ENCODE data around the gene PSMD8. TPM values are rescaled to one million over a fixed set of nuclear protein-coding genes. Genes with fewer than 3 reads are reported as not detected.

PSMD8 gene
- polyA plus RNA-seq, 3 donors = 148 to 207 (median 179) TPM

- Histone ChIP-seq H3K4me3 (replicated peaks in 1 of 3; ENCODE audit: low read depth in 2 of 3, low read length in 3 of 3) (no peak overlapping the region), H3K27me3 (ENCODE audit: control insufficient read depth in 2 of 2, insufficient read depth in 2 of 2, low read length in 2 of 2) (no peaks in the 10 kb centered on the region), H3K79me2 (ENCODE audit: insufficient read depth, low read length) (no peaks in the 10 kb centered on the region), H3K4me1 (ENCODE audit: control insufficient read depth in 1 of 2, insufficient read depth in 2 of 2, low read length in 2 of 2) (peaks cover 6 to 12% of the 10 kb centered on the region in 2 donors), H3K27ac (ENCODE audit: low read depth in 1 of 2, low read length in 2 of 2) (no peak overlapping the region), H3K9ac (ENCODE audit: insufficient read depth, low read length, poor library complexity, severe bottlenecking) (no peak overlapping the region), H3K4me2 (replicated peaks; ENCODE audit: extremely low read depth, low read length, poor library complexity, severe bottlenecking) (no peak overlapping the region), H3K36me3 (replicated peaks in 1 of 2; ENCODE audit: control insufficient read depth in 1 of 2, insufficient read depth in 2 of 2, low read length in 2 of 2) (peaks cover 7 to 27% of the 10 kb centered on the region in 2 donors), H4K20me1 (ENCODE audit: insufficient read depth, low read length) (no peaks in the 10 kb centered on the region), H3K9me3 (replicated peaks in 1 of 2; ENCODE audit: control insufficient read depth in 1 of 2, insufficient read depth in 1 of 2, low read length in 2 of 2) (no peaks in the 10 kb centered on the region), H2AFZ (ENCODE audit: insufficient read depth, low read depth, low read length, poor library complexity, severe bottlenecking) (no peak overlapping the region)
- TF ChIP-seq CTCF (IDR thresholded peaks at IDR 0.05) = no peak
- Mint-ChIP-seq H3K27ac (no peak overlapping the region), H3K4me1 (peaks cover 6% of the 10 kb centered on the region), H3K27me3 (ENCODE audit: low read depth in 3 of 3) (peaks cover 0 to 3% (median 0%) of the 10 kb centered on the region in 3 donors), H3K4me3 (no peak overlapping the region), H3K36me3 (peaks cover 21 to 42% of the 10 kb centered on the region in 2 donors), H3K9me3 (peaks cover 0 to 2% (median 0%) of the 10 kb centered on the region in 7 donors)
- DNase-seq = no peak
- intact Hi-C loops (cut with micrococcal nuclease) = no loop called here
- WGBS (ENCODE audit: insufficient coverage) = no CpG with 5 or more reads among the region's 9 CpGs
These were observed 41.1 kb upstream of the PSMD8 start for GRCh38 chr19:38333245-38333644.

GRCh38 chr19:38335949-38336637 lies 38.3 kb upstream of the PSMD8 start:
- no peaks in the 10 kb centered on the region for H3K27me3 ChIP-seq (ENCODE audit: control insufficient read depth in 2 of 2, insufficient read depth in 2 of 2, low read length in 2 of 2)
- H3K4me1 Mint-ChIP-seq = peaks cover 6% of the 10 kb centered on the region
- H3K9me3 Mint-ChIP-seq = no peaks in the 10 kb centered on the region
- H3K4me3 ChIP-seq (replicated peaks in 1 of 3; ENCODE audit: low read depth in 2 of 3, low read length in 3 of 3) = peak overlapping the region; percentile 74 to 100 (median 79)
- H4K20me1 ChIP-seq (ENCODE audit: insufficient read depth, low read length) = no peaks in the 10 kb centered on the region
- peak overlapping the region; percentile 92 for H2AFZ ChIP-seq (ENCODE audit: insufficient read depth, low read depth, low read length, poor library complexity, severe bottlenecking)
- TF ChIP-seq CTCF (IDR thresholded peaks at IDR 0.05) = no peak
- peaks cover 0 to 4% (median 0%) of the 10 kb centered on the region in 3 donors for H3K27me3 Mint-ChIP-seq (ENCODE audit: low read depth in 3 of 3)
- peak overlapping the region; percentile 98 to 100 (median 100) for H3K27ac Mint-ChIP-seq
- peaks cover 0 to 5% of the 10 kb centered on the region in 2 donors for H3K36me3 ChIP-seq (replicated peaks in 1 of 2; ENCODE audit: control insufficient read depth in 1 of 2, insufficient read depth in 2 of 2, low read length in 2 of 2)
- intact Hi-C loops (cut with micrococcal nuclease) = loop anchor here (1.0 to 5.0 kb wide), 7 partner anchors 19 to 429 kb away; partner anchors contain the start of genes PSMD8 (in 2 of the 2), EIF3K (in 1 of the 2), SIPA1L3 (in 1 of the 2) and WDR87 (in 1 of the 2)
- no peaks in the 10 kb centered on the region for H3K9me3 ChIP-seq (replicated peaks in 1 of 2; ENCODE audit: control insufficient read depth in 1 of 2, insufficient read depth in 1 of 2, low read length in 2 of 2)
- peak overlapping the region; percentile 100 for H3K4me2 ChIP-seq (replicated peaks; ENCODE audit: extremely low read depth, low read length, poor library complexity, severe bottlenecking)
- under 1% methylated on average over 50 of the region's 52 CpGs for WGBS (ENCODE audit: insufficient coverage)
- H3K27ac ChIP-seq (ENCODE audit: low read depth in 1 of 2, low read length in 2 of 2) = peak overlapping the region; percentile 89 to 99
- peak overlapping the region; percentile 76 for H3K9ac ChIP-seq (ENCODE audit: insufficient read depth, low read length, poor library complexity, severe bottlenecking)
- peak; percentile 88 to 95 (median 89) for DNase-seq
- H3K79me2 ChIP-seq (ENCODE audit: insufficient read depth, low read length) = no peaks in the 10 kb centered on the region
- peaks cover 11 to 34% of the 10 kb centered on the region in 2 donors for H3K36me3 Mint-ChIP-seq
- H3K4me1 ChIP-seq (ENCODE audit: control insufficient read depth in 1 of 2, insufficient read depth in 2 of 2, low read length in 2 of 2) = peaks cover 6 to 12% of the 10 kb centered on the region in 2 donors
- peak overlapping the region; percentile 93 to 98 for H3K4me3 Mint-ChIP-seq

All from CD14-positive monocyte (primary cell).